Liver (tissue), 9 donors: ENCODE data around the gene MPV17. TPM values are rescaled to one million over a fixed set of nuclear protein-coding genes. Genes with fewer than 3 reads are reported as not detected.

ENCODE experiments used
- DNase-seq: peaks from one replicate; pipeline ENCODE4 v3.0.0-alpha.2; 2017; ENCODE audit warnings: low spot score
- H3K27ac ChIP-seq, 2 donors: one replicate each; pipeline ENCODE4 v1.7.0; 2013; ENCODE audit warnings: inconsistent platforms in 2 of 2, low read length in 2 of 2, control low read depth in 1 of 2, low read depth in 1 of 2, mild to moderate bottlenecking in 1 of 2
- H3K27me3 ChIP-seq, 4 donors: one replicate each; pipeline versions ENCODE4 v1.6.1 to v1.7.0; 2013; ENCODE audit warnings: low read length in 3 of 4, inconsistent platforms in 1 of 4, mild to moderate bottlenecking in 1 of 4, moderate library complexity in 1 of 4; ENCODE audit not compliant: control insufficient read depth in 4 of 4, insufficient read depth in 4 of 4
- H3K36me3 ChIP-seq, 4 donors: one replicate each; pipeline versions ENCODE4 v1.6.1 to v1.7.0; 2013; ENCODE audit warnings: low read length in 3 of 4, mild to moderate bottlenecking in 3 of 4, low read depth in 1 of 4, moderate library complexity in 1 of 4; ENCODE audit not compliant: control insufficient read depth in 4 of 4, insufficient read depth in 3 of 4
- H3K4me1 ChIP-seq, 4 donors: one replicate each; pipeline versions ENCODE4 v1.6.1 to v1.7.0; 2013; ENCODE audit warnings: low read length in 3 of 4, mild to moderate bottlenecking in 3 of 4, moderate library complexity in 1 of 4; ENCODE audit not compliant: control insufficient read depth in 4 of 4, insufficient read depth in 4 of 4
- H3K4me3 ChIP-seq, 3 donors: one replicate each; pipeline versions ENCODE4 v1.6.1 to v1.7.0; 2013; ENCODE audit warnings: low read length in 3 of 3, control low read depth in 1 of 3, low read depth in 1 of 3, mild to moderate bottlenecking in 1 of 3
- H3K9ac ChIP-seq, 2 donors: one replicate each; pipeline ENCODE4 v1.7.0; 2013; ENCODE audit warnings: low read length in 2 of 2, mild to moderate bottlenecking in 2 of 2, moderate library complexity in 2 of 2, control low read depth in 1 of 2, low read depth in 1 of 2
- H3K9me3 ChIP-seq, 4 donors: one replicate each; pipeline versions ENCODE4 v1.6.1 to v1.7.0; 2013; ENCODE audit warnings: low read length in 3 of 4; ENCODE audit not compliant: control insufficient read depth in 4 of 4
- FOXA1 ChIP-seq: IDR thresholded peaks from 2 replicates; pipeline ENCODE4 v1.6.1; 2016; ENCODE audit warnings: antibody characterized with exemption
- FOXA2 ChIP-seq: IDR thresholded peaks from 2 replicates; pipeline ENCODE4 v1.6.1; 2016; ENCODE audit warnings: antibody characterized with exemption
- HNF4A ChIP-seq, 2 donors: conservative IDR thresholded peaks; 2 replicates each; pipeline ENCODE4 v1.6.1; 2016; ENCODE audit warnings: antibody characterized with exemption in 2 of 2, mild to moderate bottlenecking in 2 of 2
- HNF4G ChIP-seq: IDR thresholded peaks from 2 replicates; pipeline ENCODE4 v1.6.1; 2016; ENCODE audit warnings: antibody characterized with exemption
- RAD21 ChIP-seq, 2 donors: IDR thresholded peaks; 2 replicates each; pipeline ENCODE4 v1.6.1; 2016; ENCODE audit warnings: antibody characterized with exemption in 2 of 2, mild to moderate bottlenecking in 2 of 2
- REST ChIP-seq: IDR thresholded peaks from 2 replicates; pipeline ENCODE4 v1.6.1; 2016; ENCODE audit warnings: antibody characterized with exemption, mild to moderate bottlenecking
- TAF1 ChIP-seq: conservative IDR thresholded peaks from 2 replicates; pipeline ENCODE4 v1.6.1; 2016; ENCODE audit warnings: antibody characterized with exemption, mild to moderate bottlenecking
- YY1 ChIP-seq: IDR thresholded peaks from 2 replicates; pipeline ENCODE4 v1.6.1; 2016; ENCODE audit warnings: antibody characterized with exemption, mild to moderate bottlenecking
- ZBTB33 ChIP-seq: IDR thresholded peaks from 2 replicates; pipeline ENCODE4 v1.6.1; 2016; ENCODE audit warnings: antibody characterized with exemption
- WGBS: extraction: QIAGEN DNeasy Blood & Tissue Kit; methylation state at CpG from one replicate; pipeline ENCODE4 v1.1.7; 2013; 5-methylcytosine and 5-hydroxymethylcytosine counted together
- polyA plus RNA-seq, 2 donors: library from polyadenylated mRNA; stranded (reverse) in 1 of 2; unstranded in 1 of 2; fragments of 200-250 nt in 1 of 2; fragments of >200 nt in 1 of 2; fragmentation: Nextera tagmentation in 1 of 2; extraction: Ambion mirVana in 1 of 2; gene quantifications; one replicate each; pipeline versions ENCODE4 v1.2.1 to v1.2.3, GENCODE V29; 2013 to 2015
- total RNA-seq, 2 donors: library from RNA; depleted of rRNA; stranded (reverse); fragments of >200 nt; gene quantifications; one replicate each; pipeline ENCODE4 v1.2.3, GENCODE V29; 2014
- TF ChIP-seq, protein P1 (sequence below): IDR thresholded peaks from 2 replicates; pipeline ENCODE4 v1.6.1; 2016; ENCODE audit warnings: antibody characterized with exemption
- TF ChIP-seq, protein P2 (sequence below): IDR thresholded peaks from 2 replicates; pipeline ENCODE4 v1.6.1; 2016; ENCODE audit warnings: antibody characterized with exemption
- donor health status: healthy.
- donor health status: healthy.
- donor health status: healthy.
- donor health status: healthy.
- donor health status: healthy.

MPV17 gene
- total and polyA plus RNA-seq, 4 donors, result 13.9 to 29.6 (median 21.8) TPM

- TF ChIP-seq REST, result peak; percentile 79
- TF ChIP-seq, protein P1, sequence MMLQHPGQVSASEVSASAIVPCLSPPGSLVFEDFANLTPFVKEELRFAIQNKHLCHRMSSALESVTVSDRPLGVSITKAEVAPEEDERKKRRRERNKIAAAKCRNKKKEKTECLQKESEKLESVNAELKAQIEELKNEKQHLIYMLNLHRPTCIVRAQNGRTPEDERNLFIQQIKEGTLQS, result peak; percentile 24
- peak; percentile 17 for TF ChIP-seq FOXA1
- TF ChIP-seq YY1, result peak; percentile 98
- TF ChIP-seq, protein P2, sequence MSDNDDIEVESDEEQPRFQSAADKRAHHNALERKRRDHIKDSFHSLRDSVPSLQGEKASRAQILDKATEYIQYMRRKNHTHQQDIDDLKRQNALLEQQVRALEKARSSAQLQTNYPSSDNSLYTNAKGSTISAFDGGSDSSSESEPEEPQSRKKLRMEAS, result peak; percentile 98
- TF ChIP-seq HNF4G, result no peak
Measured at GRCh38 chr2:27356382-27357181, 33.7 kb upstream of the MPV17 start, which contains the start of gene GTF3C2 (continued).

DNA sequence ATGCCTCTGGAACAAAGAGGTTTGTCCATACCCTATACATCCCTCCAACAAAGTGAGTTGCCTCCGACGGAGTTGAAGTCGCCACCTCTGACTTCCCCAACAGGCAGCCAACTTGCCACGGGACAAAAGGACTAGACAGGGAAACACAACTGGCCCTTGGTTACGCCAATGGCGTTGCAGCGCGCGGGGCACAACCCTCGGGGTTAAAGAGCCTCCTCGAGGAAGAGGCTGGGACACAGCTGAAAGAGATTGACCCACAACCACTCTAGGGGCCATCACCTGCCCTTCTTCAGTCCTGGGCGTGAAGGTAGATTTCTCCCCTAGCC is 33.1 kb upstream of the MPV17 start:
- peaks cover 10 to 29% (median 25%) of the 10 kb centered on the region in 4 donors for H3K4me1 ChIP-seq
- no peaks in the 10 kb centered on the region for H3K9me3 ChIP-seq
- H3K4me3 ChIP-seq, result peak overlapping the region; percentile 89 to 100 (median 99)
- H3K27me3 ChIP-seq, result no peaks in the 10 kb centered on the region
- under 1% methylated on average over 12 of the region's 12 CpGs for WGBS
- H3K36me3 ChIP-seq, result no peaks in the 10 kb centered on the region
- TF ChIP-seq, protein P1, result no peak
- no peak for DNase-seq
- H3K9ac ChIP-seq, result peak overlapping the region; percentile 85 to 88
- peak overlapping the region; percentile 90 to 95 for H3K27ac ChIP-seq

DNA sequence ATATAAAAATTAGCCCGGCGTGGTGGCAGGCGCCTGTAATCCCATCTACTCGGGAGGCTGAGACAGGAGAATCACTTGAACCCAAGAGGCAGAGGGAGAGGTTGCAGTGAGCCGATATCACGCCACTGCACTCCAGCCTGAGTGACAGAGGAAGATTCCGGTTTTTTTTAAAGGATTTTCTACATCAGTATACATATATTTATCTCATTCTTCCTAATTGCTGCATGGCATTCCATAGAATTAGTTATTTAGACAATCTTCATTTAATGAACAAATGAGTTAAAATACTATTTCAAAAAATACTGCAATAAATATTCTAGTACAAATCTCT is 31.7 kb upstream of the MPV17 start:
- Histone ChIP-seq H3K27ac (no peak overlapping the region), H3K4me1 (peaks cover 10 to 29% (median 25%) of the 10 kb centered on the region in 4 donors), H3K9ac (no peak overlapping the region), H3K4me3 (no peak overlapping the region), H3K36me3 (peaks cover 0 to 2% (median 0%) of the 10 kb centered on the region in 4 donors), H3K9me3 (no peaks in the 10 kb centered on the region), H3K27me3 (no peaks in the 10 kb centered on the region)
- 94% methylated on average over 7 of the region's 7 CpGs for WGBS
- no peak for DNase-seq
- TF ChIP-seq RAD21 (IDR thresholded peaks at IDR 0.05), result no peak
- TF ChIP-seq, protein P2, result no peak
- TF ChIP-seq ZBTB33, result no peak
- no peak for TF ChIP-seq TAF1
- no peak for TF ChIP-seq HNF4G
- no peak for TF ChIP-seq HNF4A (conservative IDR thresholded peaks at IDR 0.05)
- no peak for TF ChIP-seq FOXA2
